ENCODE results near the gene DMAP1. TPM values are rescaled to one million over a fixed set of nuclear protein-coding genes. Genes with fewer than 3 reads are reported as not detected.

DMAP1 gene
- total RNA-seq, 1 experiment from 2014 or later, result 45.5 TPM

- no peak for DNase-seq (ENCODE audit: low read depth)
These were observed 53.4 kb downstream of the DMAP1 start for GRCh38 chr1:44266400-44267344.

DNA sequence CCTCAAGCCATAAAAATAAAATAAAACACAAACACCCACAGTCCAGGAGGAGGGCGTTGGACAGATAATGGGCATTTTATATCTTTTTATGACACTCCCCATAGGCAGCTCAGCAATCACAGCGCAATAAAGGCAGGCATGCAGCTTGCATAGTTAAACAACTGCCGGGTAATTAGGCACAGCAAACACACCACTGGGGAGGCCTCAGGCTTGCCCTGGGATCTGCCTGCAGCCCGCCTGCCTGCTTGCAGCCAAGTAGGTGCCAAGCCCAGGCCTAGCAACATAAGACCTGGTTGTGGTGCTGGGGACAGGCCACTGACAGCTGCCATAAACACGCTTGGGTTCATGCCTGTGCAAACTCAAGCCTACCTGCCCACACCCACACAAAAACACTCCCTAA lies 54.2 kb downstream of the DMAP1 start:
- in situ Hi-C loops (cut with HindIII; ENCODE audit: low pct_unique_long_range_greater_than_20kb, low sequenced_read_pairs), result no loop called here
- DNase-seq (ENCODE audit: low read depth), result no peak

More at GRCh38 chr1:44266400-44267344, 53.4 kb downstream of the DMAP1 start:
- in situ Hi-C loops (cut with HindIII; ENCODE audit: low pct_unique_long_range_greater_than_20kb, low sequenced_read_pairs), result no loop called here

DNA sequence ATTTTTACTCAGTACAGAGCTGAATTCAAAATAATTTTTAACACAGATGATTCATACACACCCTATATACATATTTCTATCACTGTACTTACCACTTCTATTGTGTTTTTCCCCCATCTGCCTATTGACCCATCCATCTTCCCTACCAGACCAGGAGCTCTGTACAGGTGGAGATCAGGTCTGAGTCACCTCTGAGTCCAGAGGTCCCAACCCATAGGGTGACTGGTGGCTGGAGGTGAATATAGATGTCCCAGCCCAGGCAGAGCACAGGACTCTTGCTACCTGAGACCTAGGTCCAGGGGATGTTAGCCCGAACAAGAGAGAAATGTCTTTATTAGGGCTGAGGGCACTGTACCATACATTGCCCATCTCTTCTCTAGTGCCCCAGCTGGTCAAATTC lies 54.8 kb downstream of the DMAP1 start:
- no peak for DNase-seq (ENCODE audit: low read depth)
- in situ Hi-C loops (cut with HindIII; ENCODE audit: low pct_unique_long_range_greater_than_20kb, low sequenced_read_pairs), result no loop called here

Other genes starting within 250 kb of the DMAP1 start
- gene DPH2, start 243.5 kb upstream of the DMAP1 start, total RNA-seq (2014; rRNA removed; shearing (Covaris generic); ENCODE audit: low replicate concordance), result 29.0 and 54.5 TPM in 2 replicates
- gene ATP6V0B, start 238.5 kb upstream of the DMAP1 start, total RNA-seq (2014; rRNA removed; shearing (Covaris generic); ENCODE audit: low replicate concordance), result 144 and 201 TPM in 2 replicates
- gene B4GALT2, start 234.3 kb upstream of the DMAP1 start, total RNA-seq (2014; rRNA removed; shearing (Covaris generic); ENCODE audit: low replicate concordance), result 75.2 and 88.9 TPM in 2 replicates
- 24.9 and 31.2 TPM in 2 replicates for gene CCDC24, start 221.9 kb upstream of the DMAP1 start, total RNA-seq (2014; rRNA removed; shearing (Covaris generic); ENCODE audit: low replicate concordance)
- 0.20 TPM in 1 of 2 replicates, not detected in the other for gene SLC6A9, start 182.0 kb upstream of the DMAP1 start, total RNA-seq (2014; rRNA removed; shearing (Covaris generic); ENCODE audit: low replicate concordance)
- gene KLF17, start 94.7 kb upstream of the DMAP1 start, total RNA-seq (2014; rRNA removed; shearing (Covaris generic); ENCODE audit: low replicate concordance), result not detected in 2 replicates
- not detected in 2 replicates for gene KLF18, start 71.8 kb upstream of the DMAP1 start, total RNA-seq (2014; rRNA removed; shearing (Covaris generic); ENCODE audit: low replicate concordance)
- gene ERI3, start 141.8 kb downstream of the DMAP1 start, total RNA-seq (2014; rRNA removed; shearing (Covaris generic); ENCODE audit: low replicate concordance), result 119 and 141 TPM in 2 replicates
- 61.0 and 69.8 TPM in 2 replicates for gene RNF220, start 191.8 kb downstream of the DMAP1 start, total RNA-seq (2014; rRNA removed; shearing (Covaris generic); ENCODE audit: low replicate concordance)